MM.1S (cell line): ENCODE data around the gene CDC5L.

ENCODE experiments used
- DNase-seq: peaks from one replicate; pipeline ENCODE4 v3.0.0-alpha.2; 2015
- H2AFZ ChIP-seq: fragments of 300-600 bp; sonication (generic); 2 replicates; pipeline ENCODE4 v1.6.0; 2016; ENCODE audit warnings: antibody characterized with exemption, low read length
- H3F3A ChIP-seq: fragments of 300-600 bp; sonication (generic); 2 replicates; pipeline ENCODE4 v1.6.1; 2016; ENCODE audit warnings: mild to moderate bottlenecking, antibody characterized with exemption, low read length, moderate library complexity, mixed read lengths; ENCODE audit not compliant: insufficient read depth
- H3K27ac ChIP-seq: fragments of 300-600 bp; sonication (generic); 2 replicates; pipeline ENCODE4 v1.5.1; 2016; ENCODE audit warnings: mild to moderate bottlenecking, low read length
- H3K27me3 ChIP-seq: fragments of 300-600 bp; sonication (generic); replicated peaks from 2 replicates; pipeline ENCODE4 v1.6.0; 2016; ENCODE audit warnings: low read length; ENCODE audit not compliant: insufficient read depth
- H3K36me3 ChIP-seq: fragments of 300-600 bp; sonication (generic); replicated peaks from 2 replicates; pipeline ENCODE4 v1.6.1; 2016; ENCODE audit warnings: mild to moderate bottlenecking, low read length, mixed read lengths; ENCODE audit not compliant: insufficient read depth
- H3K4me1 ChIP-seq: fragments of 300-600 bp; sonication (generic); 2 replicates; pipeline ENCODE4 v1.6.1; 2016; ENCODE audit warnings: low read length, mixed read lengths
- H3K4me2 ChIP-seq: fragments of 300-600 bp; sonication (generic); 2 replicates; pipeline ENCODE4 v1.6.0; 2016; ENCODE audit warnings: low read depth, low read length
- H3K4me3 ChIP-seq: fragments of 300-600 bp; sonication (generic); 2 replicates; pipeline ENCODE4 v1.5.1; 2016; ENCODE audit warnings: low read length, mixed read lengths
- H3K79me2 ChIP-seq: fragments of 300-600 bp; sonication (generic); 2 replicates; pipeline ENCODE4 v1.6.1; 2016; ENCODE audit warnings: mixed run types, low read length, mixed read lengths
- H3K9ac ChIP-seq: fragments of 300-600 bp; sonication (generic); 2 replicates; pipeline ENCODE4 v1.6.1; 2016; ENCODE audit warnings: low read length, mixed read lengths
- H3K9me2 ChIP-seq: fragments of 300-600 bp; sonication (generic); replicated peaks from 2 replicates; pipeline ENCODE4 v1.6.1; 2016; ENCODE audit warnings: mild to moderate bottlenecking, low read length, mixed read lengths; ENCODE audit not compliant: insufficient read depth
- H3K9me3 ChIP-seq: fragments of 300-600 bp; sonication (generic); replicated peaks from 2 replicates; pipeline ENCODE4 v1.6.1; 2016; ENCODE audit warnings: mild to moderate bottlenecking, low read length, mixed read lengths; ENCODE audit not compliant: insufficient read depth
- H4K20me1 ChIP-seq: fragments of 300-600 bp; sonication (generic); 2 replicates; pipeline ENCODE4 v1.6.1; 2016; ENCODE audit warnings: mild to moderate bottlenecking, low read length, moderate library complexity, mixed read lengths; ENCODE audit not compliant: insufficient read depth
- EZH2 ChIP-seq: fragments of 300-600 bp; sonication (generic); optimal IDR thresholded peaks from 2 replicates; pipeline ENCODE3; 2017; ENCODE audit warnings: low read depth, mild to moderate bottlenecking, antibody characterized with exemption, low read length, mixed read lengths
- EZH2phosphoT487 ChIP-seq: fragments of 300-600 bp; sonication (generic); IDR thresholded peaks from 2 replicates; pipeline ENCODE4 v1.6.1; 2018; ENCODE audit warnings: antibody characterized with exemption, low read length
- TF ChIP-seq, protein P1 (sequence below): fragments of 300-600 bp; sonication (generic); IDR thresholded peaks from 2 replicates; pipeline ENCODE4 v1.5.1; 2016; ENCODE audit warnings: antibody characterized with exemption, low read length, mixed read lengths

CDC5L gene

DNA sequence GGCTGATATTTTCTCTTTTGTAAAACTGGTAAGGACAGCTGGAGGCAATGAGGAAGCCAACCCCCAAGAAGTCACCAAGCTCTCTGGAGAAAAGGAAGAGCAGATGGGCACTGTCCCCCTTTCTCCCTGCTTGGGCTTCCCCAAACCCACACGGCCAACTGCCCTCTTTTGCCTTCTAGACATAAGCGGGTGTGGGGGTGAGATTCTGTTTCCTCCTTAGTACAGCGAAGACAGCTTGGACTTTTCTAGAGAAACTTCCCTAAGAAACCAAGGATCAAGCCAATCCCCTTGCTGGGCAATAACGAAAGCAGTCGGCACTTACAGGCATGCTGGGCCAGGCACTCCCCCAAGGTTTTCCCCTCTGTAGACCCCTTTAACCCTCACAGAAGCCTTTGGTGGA, 110.3 kb downstream of the CDC5L start:
- Histone ChIP-seq H3K79me2 (no peaks in the 10 kb centered on the region), H3K4me2 (no peak overlapping the region), H3K27ac (no peak overlapping the region), H3K4me1 (no peaks in the 10 kb centered on the region), H3K27me3 (no peaks in the 10 kb centered on the region), H3K9me3 (no peaks in the 10 kb centered on the region), H2AFZ (no peak overlapping the region), H3K9ac (no peak overlapping the region), H3F3A (no peaks in the 10 kb centered on the region), H3K9me2 (no peaks in the 10 kb centered on the region), H3K36me3 (no peaks in the 10 kb centered on the region), H4K20me1 (no peaks in the 10 kb centered on the region), H3K4me3 (no peak overlapping the region)
- no peak for TF ChIP-seq EZH2phosphoT487
- TF ChIP-seq EZH2: no peak
- TF ChIP-seq, protein P1, sequence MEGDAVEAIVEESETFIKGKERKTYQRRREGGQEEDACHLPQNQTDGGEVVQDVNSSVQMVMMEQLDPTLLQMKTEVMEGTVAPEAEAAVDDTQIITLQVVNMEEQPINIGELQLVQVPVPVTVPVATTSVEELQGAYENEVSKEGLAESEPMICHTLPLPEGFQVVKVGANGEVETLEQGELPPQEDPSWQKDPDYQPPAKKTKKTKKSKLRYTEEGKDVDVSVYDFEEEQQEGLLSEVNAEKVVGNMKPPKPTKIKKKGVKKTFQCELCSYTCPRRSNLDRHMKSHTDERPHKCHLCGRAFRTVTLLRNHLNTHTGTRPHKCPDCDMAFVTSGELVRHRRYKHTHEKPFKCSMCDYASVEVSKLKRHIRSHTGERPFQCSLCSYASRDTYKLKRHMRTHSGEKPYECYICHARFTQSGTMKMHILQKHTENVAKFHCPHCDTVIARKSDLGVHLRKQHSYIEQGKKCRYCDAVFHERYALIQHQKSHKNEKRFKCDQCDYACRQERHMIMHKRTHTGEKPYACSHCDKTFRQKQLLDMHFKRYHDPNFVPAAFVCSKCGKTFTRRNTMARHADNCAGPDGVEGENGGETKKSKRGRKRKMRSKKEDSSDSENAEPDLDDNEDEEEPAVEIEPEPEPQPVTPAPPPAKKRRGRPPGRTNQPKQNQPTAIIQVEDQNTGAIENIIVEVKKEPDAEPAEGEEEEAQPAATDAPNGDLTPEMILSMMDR: no peak
- no peak for DNase-seq

DNA sequence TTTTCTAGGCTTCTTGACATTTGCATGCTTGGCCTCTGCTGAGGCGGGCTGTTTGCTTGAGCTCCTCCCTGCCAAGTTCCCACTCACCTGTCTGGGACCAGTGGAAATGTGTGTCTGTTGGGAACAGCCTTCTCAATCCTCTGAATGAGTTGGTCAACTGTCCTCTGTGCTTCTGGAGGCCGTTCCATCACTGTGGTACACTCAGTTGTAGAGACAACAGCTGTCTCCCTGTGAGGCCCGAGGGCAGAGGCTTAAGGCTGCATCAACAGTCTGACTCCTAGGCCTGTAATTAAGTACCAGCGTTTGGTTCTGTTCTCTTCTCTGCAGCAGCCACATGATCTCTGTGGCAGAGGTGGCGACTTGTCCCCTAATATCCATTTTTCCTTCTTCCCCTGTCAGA, 110.9 kb downstream of the CDC5L start:
- Histone ChIP-seq H3K27me3 (no peaks in the 10 kb centered on the region), H4K20me1 (no peaks in the 10 kb centered on the region), H3K9ac (no peak overlapping the region), H3K79me2 (no peaks in the 10 kb centered on the region), H3K9me2 (no peaks in the 10 kb centered on the region), H3K4me1 (no peaks in the 10 kb centered on the region), H3K36me3 (no peaks in the 10 kb centered on the region), H3K27ac (no peak overlapping the region), H3K9me3 (no peaks in the 10 kb centered on the region), H3K4me2 (no peak overlapping the region), H3F3A (no peaks in the 10 kb centered on the region), H2AFZ (no peak overlapping the region), H3K4me3 (no peak overlapping the region)
- TF ChIP-seq, protein P1: no peak
- TF ChIP-seq EZH2: no peak
- DNase-seq: no peak

DNA sequence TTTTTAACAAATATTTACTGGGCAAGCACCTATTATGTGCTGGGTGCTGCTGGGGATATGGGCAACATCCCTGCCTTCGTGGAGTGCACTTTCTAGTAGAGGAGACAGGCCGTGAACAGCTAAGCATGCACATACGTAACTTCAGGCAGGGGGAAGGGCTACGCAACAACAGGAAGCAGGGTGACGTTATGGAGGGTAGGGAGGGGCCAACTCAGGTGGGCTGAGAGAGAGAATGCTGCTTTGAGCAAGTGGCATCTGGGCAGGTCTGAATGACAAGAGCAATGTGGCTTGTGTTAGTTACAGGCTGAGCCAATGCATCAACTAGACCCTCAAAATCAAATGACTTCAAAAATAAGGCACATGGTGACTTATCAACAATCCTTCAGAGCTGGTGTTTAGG, 112.1 kb downstream of the CDC5L start:
- H3K9ac ChIP-seq: no peak overlapping the region
- no peaks in the 10 kb centered on the region for H3K79me2 ChIP-seq
- H3K4me3 ChIP-seq: no peak overlapping the region
- TF ChIP-seq EZH2phosphoT487 (no peak), EZH2 (no peak)
- TF ChIP-seq, protein P1: no peak
- H2AFZ ChIP-seq: no peak overlapping the region
- DNase-seq: no peak
- no peaks in the 10 kb centered on the region for H3K9me3 ChIP-seq
- H3K4me2 ChIP-seq: no peak overlapping the region
- H4K20me1 ChIP-seq: no peaks in the 10 kb centered on the region
- no peaks in the 10 kb centered on the region for H3F3A ChIP-seq
- no peaks in the 10 kb centered on the region for H3K9me2 ChIP-seq
- no peaks in the 10 kb centered on the region for H3K27me3 ChIP-seq
- no peaks in the 10 kb centered on the region for H3K36me3 ChIP-seq
- no peak overlapping the region for H3K27ac ChIP-seq
- H3K4me1 ChIP-seq: no peaks in the 10 kb centered on the region
